GM12892 (cell line): ENCODE results near the gene DPP6.

Experiments
- DNase-seq: peaks from one replicate; pipeline ENCODE4 v3.0.0; 2011; ENCODE audit not compliant: insufficient read length
- FAIRE-seq: peaks from 2 replicates; lab custom pipeline; 2011; peaks lifted over from hg19 to GRCh38; lab: Jason Lieb, UNC
- POLR2A ChIP-seq: IDR thresholded peaks from 2 replicates; pipeline ENCODE4 v1.6.1; 2011; ENCODE audit warnings: low read depth, low read length, control low read depth
- POLR2AphosphoS5 ChIP-seq: IDR thresholded peaks from 2 replicates; pipeline ENCODE4 v1.6.1; 2011; ENCODE audit warnings: low read depth, low read length, control low read depth
- TAF1 ChIP-seq: IDR thresholded peaks from 2 replicates; pipeline ENCODE4 v1.6.1; 2011; ENCODE audit warnings: low read depth, mild to moderate bottlenecking, control low read depth, low read length, borderline replicate concordance

DPP6 gene

GRCh38 chr7:154882931-154883474 lies 830.8 kb downstream of the DPP6 start:
- no peak for DNase-seq
- no peak for TF ChIP-seq POLR2AphosphoS5
- TF ChIP-seq POLR2A: no peak
- TF ChIP-seq TAF1: no peak
- FAIRE-seq: peak; percentile 30

- FAIRE-seq (no peak), DNase-seq (no peak)
- TF ChIP-seq TAF1 (no peak), POLR2AphosphoS5 (no peak), POLR2A (no peak)
Observed at GRCh38 chr7:154884348-154884920, 832.2 kb downstream of the DPP6 start.

- DNase-seq (no peak), FAIRE-seq (no peak)
- no peak for TF ChIP-seq TAF1
- no peak for TF ChIP-seq POLR2AphosphoS5
- TF ChIP-seq POLR2A: no peak
Observed at GRCh38 chr7:154886591-154886990, 834.4 kb downstream of the DPP6 start.

GRCh38 chr7:154888690-154889089 lies 836.5 kb downstream of the DPP6 start:
- no peak for DNase-seq
- no peak for TF ChIP-seq POLR2AphosphoS5
- no peak for TF ChIP-seq POLR2A
- TF ChIP-seq TAF1: no peak
- FAIRE-seq: no peak

- FAIRE-seq: no peak
- no peak for TF ChIP-seq POLR2AphosphoS5
- no peak for TF ChIP-seq POLR2A
- no peak for TF ChIP-seq TAF1
- no peak for DNase-seq
Observed at GRCh38 chr7:154892459-154892858, 840.3 kb downstream of the DPP6 start.

- TF ChIP-seq TAF1: no peak
- TF ChIP-seq POLR2AphosphoS5: no peak
- no peak for TF ChIP-seq POLR2A
- no peak for FAIRE-seq
- DNase-seq: no peak
Observed at GRCh38 chr7:154896076-154896475, 843.9 kb downstream of the DPP6 start.

GRCh38 chr7:154898973-154899855 lies 847.0 kb downstream of the DPP6 start:
- FAIRE-seq: no peak
- DNase-seq: no peak
- TF ChIP-seq POLR2AphosphoS5 (no peak), TAF1 (no peak), POLR2A (no peak)

- TF ChIP-seq TAF1 (no peak), POLR2AphosphoS5 (no peak), POLR2A (no peak)
- FAIRE-seq (no peak), DNase-seq (no peak)
Observed at GRCh38 chr7:154899862-154900261, 847.7 kb downstream of the DPP6 start.

- FAIRE-seq (no peak), DNase-seq (no peak)
- no peak for TF ChIP-seq POLR2AphosphoS5
- TF ChIP-seq POLR2A: no peak
- no peak for TF ChIP-seq TAF1
Observed at GRCh38 chr7:154902600-154903082, 850.4 kb downstream of the DPP6 start.

- DNase-seq (no peak), FAIRE-seq (no peak)
- no peak for TF ChIP-seq POLR2A
- no peak for TF ChIP-seq POLR2AphosphoS5
- TF ChIP-seq TAF1: no peak
Observed at GRCh38 chr7:154903083-154903731, 851.0 kb downstream of the DPP6 start.

- FAIRE-seq (no peak), DNase-seq (no peak)
- no peak for TF ChIP-seq TAF1
Observed at GRCh38 chr7:154905146-154905545, 852.9 kb downstream of the DPP6 start.

GRCh38 chr7:154905615-154906014 lies 853.4 kb downstream of the DPP6 start:
- TF ChIP-seq TAF1 (no peak), POLR2AphosphoS5 (no peak), POLR2A (no peak)
- FAIRE-seq (no peak), DNase-seq (no peak)
